Measurements from ENCODE around the gene LRIG2.

DNA sequence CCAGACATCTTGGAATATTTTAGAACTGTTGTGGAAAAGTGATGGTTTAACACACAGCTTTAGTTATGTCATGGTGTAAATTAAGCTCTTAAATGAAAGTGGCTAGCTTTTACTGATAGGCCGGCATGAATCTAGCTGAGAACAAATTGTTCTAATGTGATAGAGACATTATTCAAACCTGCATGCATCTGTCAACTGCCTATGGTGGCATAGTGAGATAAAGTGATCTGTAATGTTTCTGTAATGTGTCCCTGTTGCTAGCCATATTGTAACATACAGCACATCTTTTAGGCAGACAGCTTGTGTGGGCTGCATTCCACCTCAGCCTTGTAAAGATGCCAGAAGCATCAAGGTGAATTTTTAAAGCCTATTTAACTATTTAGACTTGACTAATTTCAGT is 16.0 kb downstream of the LRIG2 start:
- TF ChIP-seq, protein P1, sequence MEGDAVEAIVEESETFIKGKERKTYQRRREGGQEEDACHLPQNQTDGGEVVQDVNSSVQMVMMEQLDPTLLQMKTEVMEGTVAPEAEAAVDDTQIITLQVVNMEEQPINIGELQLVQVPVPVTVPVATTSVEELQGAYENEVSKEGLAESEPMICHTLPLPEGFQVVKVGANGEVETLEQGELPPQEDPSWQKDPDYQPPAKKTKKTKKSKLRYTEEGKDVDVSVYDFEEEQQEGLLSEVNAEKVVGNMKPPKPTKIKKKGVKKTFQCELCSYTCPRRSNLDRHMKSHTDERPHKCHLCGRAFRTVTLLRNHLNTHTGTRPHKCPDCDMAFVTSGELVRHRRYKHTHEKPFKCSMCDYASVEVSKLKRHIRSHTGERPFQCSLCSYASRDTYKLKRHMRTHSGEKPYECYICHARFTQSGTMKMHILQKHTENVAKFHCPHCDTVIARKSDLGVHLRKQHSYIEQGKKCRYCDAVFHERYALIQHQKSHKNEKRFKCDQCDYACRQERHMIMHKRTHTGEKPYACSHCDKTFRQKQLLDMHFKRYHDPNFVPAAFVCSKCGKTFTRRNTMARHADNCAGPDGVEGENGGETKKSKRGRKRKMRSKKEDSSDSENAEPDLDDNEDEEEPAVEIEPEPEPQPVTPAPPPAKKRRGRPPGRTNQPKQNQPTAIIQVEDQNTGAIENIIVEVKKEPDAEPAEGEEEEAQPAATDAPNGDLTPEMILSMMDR (IDR thresholded peaks at IDR 0.05 in 2 of 3, conservative IDR thresholded peaks at IDR 0.05 in 1 of 3; ENCODE audit: borderline replicate concordance in 1 of 3, insufficient read depth in 1 of 3, low read depth in 2 of 3, low read length in 2 of 3) = no peak
- TF ChIP-seq, protein P2, sequence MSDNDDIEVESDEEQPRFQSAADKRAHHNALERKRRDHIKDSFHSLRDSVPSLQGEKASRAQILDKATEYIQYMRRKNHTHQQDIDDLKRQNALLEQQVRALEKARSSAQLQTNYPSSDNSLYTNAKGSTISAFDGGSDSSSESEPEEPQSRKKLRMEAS (IDR thresholded peaks at IDR 0.05) = no peak
- TF ChIP-seq, protein P3, sequence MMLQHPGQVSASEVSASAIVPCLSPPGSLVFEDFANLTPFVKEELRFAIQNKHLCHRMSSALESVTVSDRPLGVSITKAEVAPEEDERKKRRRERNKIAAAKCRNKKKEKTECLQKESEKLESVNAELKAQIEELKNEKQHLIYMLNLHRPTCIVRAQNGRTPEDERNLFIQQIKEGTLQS (IDR thresholded peaks at IDR 0.05) = no peak
